GM19238 (cell line): ENCODE measurements around the gene PCDHGA1.
"Not testable (repeated sequence)": the region's sequence is repeated elsewhere in the genome, so short reads cannot be mapped to it uniquely, and the experiment has no call there.

Source experiments
- DNase-seq: peaks from one replicate; pipeline ENCODE4 v3.0.0; 2011; ENCODE audit warnings: low spot score; ENCODE audit not compliant: insufficient read length

PCDHGA1 gene

DNA sequence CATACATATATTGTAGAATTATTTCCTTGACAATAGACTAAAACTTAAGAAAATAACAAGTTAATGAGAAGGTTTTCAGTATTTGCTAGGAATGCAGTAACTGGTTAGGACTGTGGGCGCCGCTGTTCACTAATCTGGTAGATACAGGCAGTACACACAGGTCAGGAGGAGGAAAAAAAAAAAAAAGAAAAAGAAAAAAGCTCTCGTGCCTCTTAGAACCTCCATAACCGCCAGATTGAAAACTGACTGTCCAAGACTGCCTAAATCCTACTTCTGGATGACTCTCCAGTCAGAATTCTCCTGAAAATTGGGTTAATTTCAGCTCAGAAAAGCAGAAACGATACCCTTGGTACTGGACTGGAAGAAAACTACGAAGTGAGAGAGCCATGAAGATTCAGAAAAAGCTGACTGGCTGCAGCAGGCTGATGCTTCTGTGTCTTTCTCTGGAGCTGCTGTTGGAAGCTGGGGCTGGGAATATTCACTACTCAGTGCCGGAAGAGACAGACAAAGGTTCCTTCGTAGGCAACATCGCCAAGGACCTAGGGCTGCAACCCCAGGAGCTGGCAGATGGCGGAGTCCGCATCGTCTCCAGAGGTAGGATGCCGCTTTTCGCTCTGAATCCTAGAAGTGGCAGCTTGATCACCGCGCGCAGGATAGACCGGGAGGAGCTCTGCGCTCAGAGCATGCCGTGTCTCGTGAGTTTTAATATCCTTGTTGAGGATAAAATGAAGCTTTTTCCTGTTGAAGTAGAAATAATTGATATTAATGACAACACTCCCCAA lies at the start of gene PCDHGA1:
Gene PCDHGA1 (plus strand): TSS at position 216 of the 782 bp plus-strand sequence.
- no peak for DNase-seq

DNA sequence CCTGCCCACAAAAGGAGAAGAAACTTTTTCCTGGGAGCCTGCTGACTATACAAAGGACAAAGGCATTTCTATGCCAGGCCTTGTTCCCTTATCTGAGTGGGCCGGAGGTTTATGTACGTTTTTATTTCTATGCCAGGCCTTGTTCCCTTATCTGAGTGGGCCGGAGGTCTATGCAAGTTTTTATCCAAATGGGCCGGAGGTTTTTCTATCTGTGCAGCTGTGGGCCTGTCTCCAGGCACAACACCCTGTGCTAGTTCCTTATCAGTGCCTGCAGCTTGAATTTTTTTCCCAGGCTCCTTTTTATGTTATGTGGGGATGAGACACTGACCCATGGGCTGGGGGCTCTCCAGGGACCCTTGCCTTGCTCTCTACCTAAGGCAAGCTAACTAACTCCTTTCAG lies 31.9 kb upstream of the PCDHGA1 start:
- no peak for DNase-seq

DNA sequence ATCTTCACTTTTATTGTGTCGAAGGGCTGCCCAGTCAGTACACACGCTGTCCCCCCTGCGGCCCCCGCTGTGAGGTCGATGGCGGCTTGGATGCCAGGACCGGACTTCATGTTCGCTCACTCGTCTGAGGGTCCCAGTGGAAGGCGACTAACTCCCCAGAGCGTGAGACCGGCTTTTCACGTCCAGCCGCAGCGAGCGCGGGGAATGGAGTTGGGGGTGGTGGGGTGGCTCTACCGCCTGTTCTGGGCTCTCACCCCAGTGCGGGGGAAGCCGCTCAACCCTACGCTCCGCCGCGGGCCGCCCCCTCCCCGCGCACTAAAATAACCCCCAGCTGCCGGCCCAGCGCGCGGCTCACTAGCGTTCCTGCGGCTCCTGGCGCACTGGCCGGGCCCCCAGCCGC lies 26.6 kb upstream of the PCDHGA1 start, which contains the start of gene SLC25A2:
Gene SLC25A2 (minus strand): TSS at position 294 of the 400 bp plus-strand sequence. CDS start 184 bp downstream, at position 110.
- no peak for DNase-seq

DNA sequence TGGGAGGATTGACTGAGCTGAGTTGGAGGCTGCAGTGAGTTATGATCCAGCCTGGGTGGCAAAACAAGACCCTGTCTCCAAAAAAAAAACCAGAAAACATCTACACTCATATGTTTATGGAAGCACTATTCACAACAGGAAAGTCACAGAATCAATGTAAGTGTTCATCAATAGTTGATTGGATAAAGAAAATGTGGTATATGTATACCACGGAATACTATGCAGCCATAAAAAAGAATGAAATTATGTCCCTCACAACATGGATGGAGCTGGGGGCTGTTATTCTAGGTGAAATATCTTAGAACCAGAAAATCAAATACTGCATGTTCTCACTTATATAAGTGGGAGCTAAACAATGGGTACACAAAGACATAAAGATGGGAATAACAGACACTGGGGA lies 23.7 kb upstream of the PCDHGA1 start:
- no peak for DNase-seq

DNA sequence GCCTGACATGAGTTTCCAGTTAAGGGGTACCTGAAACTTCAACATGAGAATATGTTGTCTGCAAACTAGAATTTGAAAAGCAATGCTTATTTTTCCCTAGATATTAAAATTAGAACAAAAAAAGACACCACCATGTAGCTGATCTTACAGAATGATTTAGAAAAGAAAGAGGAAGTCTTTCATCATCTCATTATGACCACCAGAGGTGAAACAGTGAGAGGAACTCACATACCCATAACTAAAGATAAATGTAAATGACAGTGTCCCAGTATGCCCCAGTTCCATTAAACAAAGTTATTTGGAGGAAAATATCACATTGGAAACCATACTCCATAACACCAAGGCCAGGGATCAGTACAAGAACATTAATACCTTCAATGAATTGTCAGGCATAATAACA lies 16.6 kb upstream of the PCDHGA1 start:
- DNase-seq = no peak

DNA sequence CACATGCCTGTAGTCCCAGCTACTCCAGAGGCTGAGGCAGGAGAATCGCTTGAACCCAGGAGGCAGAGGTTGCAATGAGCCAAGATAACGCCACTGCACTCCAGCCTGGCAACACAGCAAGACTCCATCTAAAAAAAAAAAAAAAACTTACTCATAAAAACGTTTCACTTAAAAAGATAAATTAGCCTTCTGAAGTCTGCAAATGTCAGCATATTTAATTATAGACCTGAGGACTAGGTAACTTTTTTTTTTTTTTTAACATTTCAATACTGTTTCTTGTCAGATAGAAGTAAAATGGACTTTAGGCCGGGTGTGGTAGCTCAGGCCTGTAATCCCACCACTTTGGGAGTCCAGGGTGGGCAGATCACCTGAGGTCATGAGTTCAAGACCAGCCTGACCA lies 13.4 kb upstream of the PCDHGA1 start:
- DNase-seq = not testable (repeated sequence)

DNA sequence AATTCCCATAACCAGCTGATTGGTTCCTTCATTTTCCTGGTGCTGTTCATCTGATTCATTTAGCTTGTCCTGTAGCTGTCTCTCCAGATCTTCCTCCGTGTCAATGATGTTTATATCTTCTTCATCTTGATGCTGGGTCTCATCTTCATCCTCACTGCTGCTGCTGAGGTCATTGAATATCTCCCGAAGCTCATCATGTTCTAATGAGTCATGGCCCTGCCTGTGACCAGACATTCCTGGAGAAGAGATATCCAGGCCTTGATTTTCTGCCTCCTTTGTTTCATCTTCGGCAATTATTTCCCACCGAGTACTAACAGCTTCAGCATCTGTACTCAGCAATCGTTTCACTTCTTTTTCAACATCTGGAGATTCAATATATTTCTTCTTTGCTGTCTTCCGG lies 11.1 kb upstream of the PCDHGA1 start:
- no peak for DNase-seq

DNA sequence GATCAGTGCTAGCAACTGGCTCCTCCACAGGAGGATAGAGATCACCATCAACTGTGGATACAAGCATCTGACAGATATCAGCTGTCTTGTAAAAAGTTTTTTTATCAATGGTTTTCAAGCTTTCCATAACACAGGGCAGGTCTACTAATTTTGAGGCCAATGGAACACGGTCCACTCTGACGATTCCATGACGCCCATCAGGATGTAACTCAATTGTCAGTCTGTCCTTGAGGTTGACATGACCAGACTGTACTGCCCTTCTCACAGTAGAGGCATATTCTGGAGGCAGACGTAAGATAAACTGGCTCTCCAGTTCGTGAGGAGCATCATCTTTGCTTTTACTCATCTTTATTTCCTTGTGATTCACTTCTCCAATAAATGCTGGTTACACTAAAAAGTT lies 10.6 kb upstream of the PCDHGA1 start:
- DNase-seq = no peak

DNA sequence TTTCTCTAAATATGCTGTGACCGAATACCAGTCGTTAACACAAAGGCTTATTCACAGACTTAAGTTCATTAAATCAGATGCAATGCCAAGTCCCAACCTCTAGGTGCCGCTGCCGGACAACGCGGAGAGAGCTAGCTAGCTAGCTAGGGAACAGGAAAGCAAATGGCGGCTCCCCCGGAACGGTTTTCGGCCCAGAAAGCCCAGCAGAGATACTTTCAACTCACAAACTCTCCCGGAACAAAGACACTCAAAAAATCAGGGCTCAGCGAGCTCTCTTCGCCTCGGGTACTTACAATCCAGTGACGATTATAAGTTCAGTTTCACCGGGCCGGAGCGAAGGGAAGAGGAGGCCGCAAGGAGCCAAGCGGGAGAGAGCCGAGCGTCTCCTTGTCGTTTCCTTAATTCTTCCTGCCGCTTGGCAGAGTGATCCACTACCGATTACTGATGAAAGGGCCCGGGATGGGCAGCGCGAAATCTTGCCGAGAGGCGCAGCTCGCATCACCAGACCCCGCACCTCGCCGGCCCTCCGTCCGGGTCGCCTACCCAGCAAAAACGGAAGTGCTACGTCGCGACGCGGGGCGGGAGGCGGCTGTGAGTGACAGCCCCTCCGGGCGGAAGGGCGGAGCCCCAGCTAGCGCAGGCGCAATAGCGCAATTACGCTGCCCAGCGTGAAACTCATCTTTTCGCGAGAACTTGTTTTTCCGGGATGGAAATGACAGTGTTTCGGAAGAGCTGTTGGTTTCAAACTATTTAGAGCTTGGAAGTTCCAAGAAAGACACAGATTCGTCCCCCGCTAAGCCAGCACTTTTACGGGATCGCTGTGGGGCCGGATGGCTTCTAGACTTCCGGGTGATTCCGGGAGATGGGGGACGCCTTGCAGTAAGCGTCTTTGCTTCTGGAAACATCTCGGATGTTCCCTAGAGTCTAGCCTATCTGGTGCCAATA lies 9.8 kb upstream of the PCDHGA1 start, which contains the start of gene TAF7:
Gene TAF7 (minus strand): TSS at position 560 of the 945 bp plus-strand sequence. CDS start 740 bp downstream, outside the sequence.
- peak; percentile 78 for DNase-seq

DNA sequence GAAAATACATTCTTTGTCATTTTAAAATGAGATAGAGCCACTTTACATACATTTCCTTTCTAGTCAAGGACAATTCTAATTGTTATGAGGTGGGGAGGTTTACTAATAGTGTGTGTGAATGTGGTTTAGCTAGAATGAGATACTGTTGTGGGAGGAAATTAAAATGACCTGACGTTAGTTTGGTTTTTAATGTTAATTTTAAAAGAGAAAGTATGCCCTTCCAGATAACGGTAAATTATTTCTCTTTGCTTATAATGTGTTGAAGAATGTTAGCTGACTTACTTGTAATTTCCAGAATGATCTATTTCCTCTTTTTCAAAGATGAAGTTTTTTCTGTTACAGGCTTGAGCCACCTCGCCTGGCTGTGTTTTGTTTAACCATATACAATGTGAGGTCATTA lies 8.1 kb upstream of the PCDHGA1 start:
- DNase-seq = no peak

DNA sequence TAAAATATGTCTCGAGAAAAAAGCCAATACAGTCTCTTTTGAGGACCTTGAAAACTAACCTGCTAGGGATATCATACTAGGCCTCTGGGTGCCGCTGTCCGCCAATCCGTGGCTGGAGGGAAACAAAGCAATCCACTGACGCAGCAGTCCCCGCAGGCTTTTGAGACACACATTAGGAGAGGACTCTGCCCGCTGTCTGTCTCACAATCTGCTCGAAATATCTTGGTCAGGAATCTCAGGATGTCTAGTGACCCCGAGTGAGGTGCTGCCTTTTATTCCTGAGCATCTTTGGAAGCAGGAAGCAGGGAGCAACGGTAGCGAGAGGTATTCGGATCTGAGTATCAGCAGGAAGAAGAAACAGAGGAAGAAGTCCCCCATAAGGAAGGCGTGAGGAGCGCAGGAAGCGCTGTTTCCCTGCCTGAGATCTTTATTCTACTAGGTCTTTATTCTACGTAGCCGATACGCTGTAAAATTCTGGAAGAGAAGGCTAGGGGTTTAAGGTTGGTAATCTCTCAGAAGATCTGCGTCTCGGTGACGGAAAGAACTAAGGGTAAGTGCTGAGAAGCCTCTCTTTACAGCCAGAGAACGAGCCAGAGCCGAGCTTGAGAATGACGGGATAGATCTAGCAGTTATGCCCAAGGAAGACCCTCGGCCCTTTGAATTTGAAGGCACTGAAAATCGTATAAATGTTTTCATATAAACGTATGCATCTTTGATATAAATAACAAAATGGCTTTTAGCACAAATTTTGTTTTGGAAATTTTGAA lies 4.0 kb upstream of the PCDHGA1 start:
- DNase-seq = no peak

DNA sequence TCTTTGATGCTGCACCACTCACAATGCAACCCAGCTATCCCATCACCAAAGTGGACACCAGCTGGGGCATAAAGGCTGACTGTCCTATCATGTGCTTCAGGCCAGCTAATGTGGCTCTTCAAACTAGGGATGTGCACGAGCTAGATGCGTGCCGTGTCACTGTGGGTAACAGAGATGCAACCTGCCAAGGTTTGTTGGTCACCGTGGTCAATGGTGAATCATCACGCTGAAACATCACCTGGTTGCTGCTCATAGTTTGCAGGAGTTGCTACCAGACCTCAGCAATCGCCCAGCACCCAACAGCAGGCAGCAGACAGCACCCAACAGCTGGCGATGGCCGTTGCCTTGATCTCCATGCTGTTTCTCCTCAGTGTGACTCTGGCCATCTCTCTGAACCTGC lies 2.1 kb upstream of the PCDHGA1 start:
- no peak for DNase-seq

DNA sequence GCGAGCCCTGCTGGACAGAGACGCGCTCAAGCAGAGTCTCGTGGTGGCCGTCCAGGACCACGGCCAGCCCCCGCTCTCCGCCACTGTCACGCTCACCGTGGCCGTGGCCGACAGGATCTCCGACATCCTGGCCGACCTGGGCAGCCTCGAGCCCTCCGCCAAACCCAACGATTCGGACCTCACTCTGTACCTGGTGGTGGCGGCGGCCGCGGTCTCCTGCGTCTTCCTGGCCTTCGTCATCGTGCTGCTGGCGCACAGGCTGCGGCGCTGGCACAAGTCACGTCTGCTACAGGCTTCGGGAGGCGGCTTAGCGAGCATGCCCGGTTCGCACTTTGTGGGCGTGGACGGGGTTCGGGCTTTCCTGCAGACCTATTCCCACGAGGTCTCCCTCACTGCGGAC lies 2.3 kb downstream of the PCDHGA1 start:
- DNase-seq = not testable (repeated sequence)

DNA sequence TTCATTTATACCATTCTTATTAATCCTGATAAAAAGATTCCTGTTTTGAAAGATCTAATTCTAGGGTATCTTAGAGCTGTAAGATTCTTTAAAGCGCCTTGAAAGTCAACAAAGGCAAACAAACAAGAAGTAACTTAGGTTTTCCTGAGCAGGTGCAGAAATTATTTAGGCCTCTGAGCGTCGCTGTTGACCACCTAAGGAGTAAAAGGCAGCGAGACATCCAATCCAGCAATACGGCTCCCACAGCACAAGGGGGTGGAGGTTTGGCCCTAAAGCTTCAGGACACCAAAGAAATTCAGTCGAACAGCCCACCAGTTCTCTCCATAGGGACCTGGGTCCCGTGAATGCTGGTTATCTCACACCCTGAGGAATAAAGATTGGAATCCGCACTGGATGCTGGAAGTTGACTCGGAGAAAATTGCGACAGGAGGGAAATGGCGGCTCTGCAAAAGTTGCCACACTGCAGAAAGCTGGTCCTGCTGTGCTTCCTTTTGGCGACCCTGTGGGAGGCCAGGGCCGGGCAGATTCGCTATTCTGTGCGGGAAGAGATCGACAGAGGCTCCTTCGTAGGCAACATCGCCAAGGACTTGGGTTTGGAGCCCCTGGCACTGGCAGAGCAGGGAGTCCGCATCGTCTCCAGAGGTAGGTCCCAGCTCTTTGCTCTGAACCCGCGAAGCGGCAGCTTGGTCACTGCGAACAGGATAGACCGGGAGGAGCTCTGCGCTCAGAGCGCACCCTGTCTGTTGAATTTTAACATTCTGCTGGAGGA lies 8.4 kb downstream of the PCDHGA1 start, which contains the start of gene PCDHGA2:
Gene PCDHGA2 (plus strand): TSS at position 223 of the 769 bp plus-strand sequence.
- DNase-seq = no peak

DNA sequence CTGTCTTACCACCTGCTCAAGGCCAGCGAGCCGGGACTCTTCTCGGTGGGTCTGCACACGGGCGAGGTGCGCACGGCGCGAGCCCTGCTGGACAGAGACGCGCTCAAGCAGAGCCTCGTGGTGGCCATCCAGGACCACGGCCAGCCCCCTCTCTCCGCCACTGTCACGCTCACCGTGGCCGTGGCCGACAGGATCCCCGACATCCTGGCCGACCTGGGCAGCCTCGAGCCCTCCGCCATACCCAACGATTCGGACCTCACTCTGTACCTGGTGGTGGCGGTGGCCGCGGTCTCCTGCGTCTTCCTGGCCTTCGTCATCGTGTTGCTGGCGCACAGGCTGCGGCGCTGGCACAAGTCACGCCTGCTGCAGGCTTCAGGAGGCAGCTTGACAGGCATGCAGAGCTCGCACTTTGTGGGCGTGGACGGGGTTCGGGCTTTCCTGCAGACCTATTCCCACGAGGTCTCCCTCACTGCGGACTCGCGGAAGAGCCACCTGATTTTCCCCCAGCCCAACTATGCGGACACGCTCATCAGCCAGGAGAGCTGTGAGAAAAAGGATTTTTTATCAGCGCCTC lies 10.6 kb downstream of the PCDHGA1 start:
- not testable (repeated sequence) for DNase-seq

DNA sequence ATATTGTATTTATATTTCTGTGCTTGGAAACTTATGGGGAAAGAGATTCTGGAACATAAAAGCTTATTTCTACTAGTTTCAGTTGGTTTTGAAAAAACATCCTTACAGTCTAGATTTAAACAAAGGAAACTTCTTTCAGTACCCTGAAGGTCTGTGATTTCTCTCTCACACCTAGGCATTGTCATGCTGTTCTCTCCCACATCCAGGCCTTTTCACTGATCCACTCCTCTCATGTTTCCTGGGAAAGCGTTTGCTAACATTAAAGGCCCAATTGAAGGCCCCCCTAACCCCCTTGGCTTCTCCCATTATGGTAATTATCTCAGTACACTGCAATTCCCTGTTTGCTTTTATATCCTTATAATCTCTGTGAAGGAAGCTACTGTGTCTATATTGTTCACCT lies 12.5 kb downstream of the PCDHGA1 start:
- no peak for DNase-seq

DNA sequence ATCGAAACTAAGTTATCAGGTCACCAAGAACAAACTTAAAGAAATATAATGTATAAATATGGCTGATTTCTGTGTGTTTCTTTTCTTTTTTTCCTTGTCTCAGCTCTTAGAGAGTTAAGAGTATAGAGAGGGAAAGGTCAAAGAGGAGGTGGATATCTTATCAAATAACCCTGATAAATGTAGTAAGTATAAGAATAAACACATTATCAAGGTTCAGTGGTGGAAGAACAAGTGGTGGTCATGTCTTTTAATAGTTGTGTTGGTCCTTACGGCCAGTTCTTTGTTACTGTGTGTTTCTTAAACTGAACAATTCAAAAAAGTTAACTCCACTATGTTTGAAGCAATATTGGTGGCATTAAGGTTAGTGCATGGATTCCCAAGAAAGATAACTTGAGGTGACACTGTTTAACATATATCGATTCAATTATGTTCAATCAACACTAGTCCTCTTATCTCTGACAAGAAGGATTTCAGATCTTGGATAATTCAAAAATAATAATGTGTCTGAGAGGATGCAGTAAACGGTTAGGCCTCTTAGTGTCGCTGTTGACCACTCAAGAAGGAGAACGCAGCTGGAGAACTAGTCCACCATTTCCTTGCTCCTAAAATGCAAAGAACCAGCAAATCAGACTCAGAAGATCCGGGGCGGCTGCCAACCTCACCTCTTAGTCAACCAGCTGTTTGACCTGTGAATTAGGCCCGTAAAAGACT lies 13.1 kb downstream of the PCDHGA1 start, which contains the start of gene PCDHGA3:
Gene PCDHGA3 (plus strand): TSS at position 588 of the 711 bp plus-strand sequence. CDS start 205 bp downstream, outside the sequence.
- no peak for DNase-seq

DNA sequence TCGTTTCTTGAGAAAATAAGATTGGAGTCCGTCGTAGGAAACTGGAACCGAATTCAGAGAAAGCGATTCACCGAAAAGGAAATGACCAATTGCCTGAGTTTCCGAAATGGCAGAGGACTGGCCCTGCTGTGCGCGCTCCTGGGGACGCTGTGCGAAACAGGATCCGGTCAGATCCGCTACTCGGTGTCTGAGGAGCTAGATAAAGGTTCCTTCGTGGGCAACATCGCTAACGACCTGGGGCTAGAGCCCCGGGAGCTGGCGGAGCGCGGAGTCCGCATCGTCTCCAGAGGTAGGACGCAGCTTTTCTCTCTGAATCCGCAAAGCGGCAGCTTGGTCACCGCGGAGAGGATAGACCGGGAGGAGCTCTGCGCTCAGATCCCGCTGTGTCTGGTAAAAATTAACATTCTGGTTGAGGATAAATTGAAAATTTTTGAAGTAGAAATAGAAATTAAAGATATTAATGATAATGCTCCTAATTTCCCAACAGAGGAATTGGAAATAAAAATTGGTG lies 13.7 kb downstream of the PCDHGA1 start:
- no peak for DNase-seq

DNA sequence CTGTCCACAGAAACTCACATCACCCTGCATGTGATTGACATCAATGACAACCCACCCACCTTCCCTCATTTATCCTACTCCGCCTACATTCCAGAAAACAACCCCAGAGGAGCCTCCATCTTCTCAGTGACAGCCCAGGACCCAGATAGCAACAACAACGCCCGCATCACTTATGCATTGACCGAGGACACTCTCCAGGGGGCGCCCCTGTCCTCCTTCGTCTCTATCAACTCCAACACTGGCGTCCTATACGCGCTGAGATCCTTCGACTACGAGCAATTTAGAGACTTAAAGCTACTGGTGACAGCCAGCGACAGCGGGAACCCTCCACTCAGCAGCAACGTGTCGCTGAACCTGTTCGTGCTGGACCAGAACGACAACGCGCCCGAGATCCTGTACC lies 15.0 kb downstream of the PCDHGA1 start:
- DNase-seq = no peak
